ENCODE results near the gene CACNB4. TPM values are rescaled to one million over a fixed set of nuclear protein-coding genes. Genes with fewer than 3 reads are reported as not detected.
A peak's percentile ranks its signal among the peaks of the same experiment; 100 is the strongest.

The CACNB4 gene
- total and polyA plus RNA-seq, 2 of the 4 experiments (the other 2 are of a cell fraction), result 0.12 to 0.36 TPM

DNA sequence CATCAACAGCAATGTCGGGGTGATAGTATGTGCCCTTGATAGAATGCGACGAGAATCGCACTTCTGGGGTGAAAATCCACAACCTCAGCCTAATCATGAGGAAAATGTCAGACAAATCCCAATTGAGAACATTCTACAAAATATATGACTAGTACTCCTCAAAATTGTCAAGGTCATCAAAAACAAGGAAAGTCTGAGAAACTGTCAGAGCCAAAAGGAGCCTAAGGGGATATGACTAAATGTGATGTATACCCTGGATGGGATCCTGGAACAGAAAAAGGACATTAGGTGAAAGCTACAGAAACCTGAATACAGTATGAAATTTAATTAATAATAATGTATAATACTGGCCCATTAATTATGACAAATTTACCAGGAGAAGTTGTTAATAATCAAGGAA, 7.6 kb upstream of the CACNB4 start:
- Histone ChIP-seq H3K9me1 (ENCODE audit: insufficient read depth, low read length) (no peaks in the 10 kb centered on the region), H3K4me1 (ENCODE audit: control insufficient read depth, insufficient read depth, low read length) (no peaks in the 10 kb centered on the region), H2AK9ac (replicated peaks; ENCODE audit: low read depth, low read length, poor library complexity) (no peak overlapping the region), H2BK15ac (ENCODE audit: low read depth, low read length) (no peak overlapping the region), H3K14ac (replicated peaks; ENCODE audit: low read depth, low read length) (no peak overlapping the region), H2BK5ac (ENCODE audit: low read depth, low read length, poor library complexity, severe bottlenecking) (no peak overlapping the region), H3K27me3 (ENCODE audit: control insufficient read depth, insufficient read depth, low read length) (peaks cover 11% of the 10 kb centered on the region), H3K4me2 (ENCODE audit: low read depth, low read length) (no peak overlapping the region), H2AFZ (replicated peaks; ENCODE audit: low read length, poor library complexity) (no peak overlapping the region), H2BK120ac (ENCODE audit: low read depth, low read length) (no peak overlapping the region), H3K36me3 (ENCODE audit: control insufficient read depth, insufficient read depth, low read length) (no peaks in the 10 kb centered on the region), H3K18ac (ENCODE audit: low read depth, low read length) (no peak overlapping the region), H2AK5ac (ENCODE audit: low read depth, low read length) (no peak overlapping the region), H3K9me3 (ENCODE audit: control insufficient read depth, insufficient read depth, low read length) (no peaks in the 10 kb centered on the region), H4K8ac (ENCODE audit: low read depth in 2 of 2, low read length in 2 of 2) (no peak overlapping the region), H3K79me1 (ENCODE audit: low read depth in 1 of 2, low read length in 2 of 2) (no peaks in the 10 kb centered on the region), H4K20me1 (ENCODE audit: insufficient read depth, low read length) (no peaks in the 10 kb centered on the region), H2BK20ac (ENCODE audit: low read depth, low read length) (no peak overlapping the region), H3K23ac (ENCODE audit: low read depth, low read length) (no peak overlapping the region), H4K91ac (ENCODE audit: insufficient read depth, low read depth, low read length) (no peak overlapping the region), H3K56ac (ENCODE audit: extremely low read depth, insufficient read depth, low read length) (no peak overlapping the region), H3K27ac (ENCODE audit: insufficient read depth, low read length) (no peak overlapping the region), H3K9ac (ENCODE audit: low read depth, low read length) (no peak overlapping the region), H4K5ac (ENCODE audit: low read depth, low read length) (no peak overlapping the region), H3K4ac (ENCODE audit: low read depth, low read length) (no peak overlapping the region), H3K4me3 (ENCODE audit: insufficient read depth, low read depth, low read length) (no peak overlapping the region)
- no CpG with 5 or more reads among the region's 4 CpGs for WGBS, 2 experiments (ENCODE audit: extremely low coverage in 2 of 2, insufficient read length in 1 of 2)
- in situ Hi-C loops (cut with MboI; ENCODE audit: low sequenced_read_pairs), result no loop called here
- ChIA-PET CTCF (no interaction called here), POLR2A (ENCODE audit: unreplicated experiment) (no interaction called here)
- intact Hi-C loops (cut with micrococcal nuclease), result no loop called here
- DNase-seq (no peak), ATAC-seq (ENCODE audit: low read depth) (no peak)
- dilution Hi-C loops (cut with HindIII; ENCODE audit: low sequenced_read_pairs, unreplicated experiment), result no loop called here
- peak; percentile 77 for TF ChIP-seq MAFK (IDR thresholded peaks at IDR 0.05; ENCODE audit: low read depth, low read length)
- no peak for TF ChIP-seq RCOR1 (IDR thresholded peaks at IDR 0.05; ENCODE audit: insufficient replicate concordance, low read length)
- BruUV-seq (replicated peaks), result no TSS peak
